K562 (cell line): Measurements from ENCODE around the gene IQSEC3. TPM values are rescaled to one million over a fixed set of nuclear protein-coding genes. Genes with fewer than 3 reads are reported as not detected.
A peak's percentile ranks its signal among the peaks of the same experiment; 100 is the strongest.

ENCODE experiments used
- ATAC-seq: fragments of 200-7000 bp; cut with Tn5 transposase; 3 replicates; pipeline ENCODE4 v1.9.1; 2020; ENCODE audit warnings: moderate library complexity
- BruUV-seq: library from RNA; stranded (reverse); fragments of 400-500 nt; replicated peaks from 2 replicates; lab custom pipeline; 2021; lab: Mats Ljungman, UMichigan
- CTCF ChIA-PET: fragments of 300-600 bp; formaldehyde crosslinking; extraction: SDS; loops from one replicate; lab custom pipeline; 2021; ENCODE audit warnings: low intra/inter-chr PET ratio; lab: Yijun Ruan, JAX
- POLR2A ChIA-PET: fragments of 300-600, 350-650 bp; sonication (Branson Sonifier 250); formaldehyde crosslinking; extraction: SDS; loops from one replicate; lab custom pipeline; 2021; ENCODE audit warnings: antibody characterized with exemption, inconsistent platforms; lab: Yijun Ruan, JAX
- DNase-seq, 4 experiments: peaks; one replicate each; pipeline versions ENCODE4 v3.0.0 to v3.0.0-alpha.2; 2011 to 2018; ENCODE audit warnings: low spot score in 3 of 4, mixed read lengths in 3 of 4; ENCODE audit errors: extremely low read depth in 1 of 4
- FAIRE-seq: peaks from 2 replicates; lab custom pipeline; 2011; peaks lifted over from hg19 to GRCh38; lab: Jason Lieb, UNC
- H2AFZ ChIP-seq: 2 replicates; pipeline ENCODE4 v1.6.0; 2011; ENCODE audit warnings: low read depth, low read length, control low read depth, inconsistent platforms
- H3K27ac ChIP-seq: fragments of 200-600 bp; 3 replicates; pipeline ENCODE4 v1.8.0; 2011; ENCODE audit warnings: low read depth, mild to moderate bottlenecking, control low read depth, inconsistent platforms, low read length, moderate library complexity, mixed read lengths; ENCODE audit errors: extremely low read depth
- H3K27me3 ChIP-seq, 2 experiments: fragments of 300-600 bp in 1 of 2; 2 replicates in 1 of 2; 3 replicates in 1 of 2; pipeline versions ENCODE4 v1.6.0 to v1.8.0; 2011; ENCODE audit warnings: inconsistent platforms in 2 of 2, low read length in 2 of 2, mild to moderate bottlenecking in 1 of 2, mixed read lengths in 1 of 2, moderate library complexity in 1 of 2; ENCODE audit not compliant: control insufficient read depth in 2 of 2, insufficient read depth in 2 of 2
- H3K36me3 ChIP-seq: fragments of 300-600 bp; 3 replicates; pipeline ENCODE4 v1.8.0; 2011; ENCODE audit warnings: mild to moderate bottlenecking, low read length, inconsistent platforms; ENCODE audit not compliant: control insufficient read depth, insufficient read depth
- H3K4me1 ChIP-seq, 2 experiments: fragments of 200-600 bp in 1 of 2; replicated peaks in 1 of 2; 2 replicates in 1 of 2; 3 replicates in 1 of 2; pipeline versions ENCODE4 v1.5.1 to v1.8.0; 2011; ENCODE audit warnings: inconsistent platforms in 2 of 2, low read length in 2 of 2, mild to moderate bottlenecking in 1 of 2, mixed read lengths in 1 of 2, moderate library complexity in 1 of 2; ENCODE audit not compliant: control insufficient read depth in 2 of 2, insufficient read depth in 2 of 2
- H3K4me2 ChIP-seq: 2 replicates; pipeline ENCODE4 v1.6.1; 2011; ENCODE audit warnings: low read length, control low read depth, inconsistent platforms, mixed read lengths; ENCODE audit not compliant: insufficient read depth
- H3K4me3 ChIP-seq: fragments of 200-600 bp; sonication (generic), shearing (Covaris generic); 2 replicates; pipeline ENCODE4 v1.5.1; 2016; ENCODE audit warnings: control low read depth, inconsistent platforms
- H3K79me2 ChIP-seq: fragments of 200-600 bp; 3 replicates; pipeline ENCODE4 v1.8.0; 2011; ENCODE audit warnings: low read length, inconsistent platforms; ENCODE audit not compliant: control insufficient read depth, insufficient read depth
- H3K9ac ChIP-seq, 2 experiments: 2 replicates each; pipeline versions ENCODE4 v1.6.0 to v1.6.1; 2011; ENCODE audit warnings: low read depth in 2 of 2, low read length in 2 of 2, control low read depth in 1 of 2, inconsistent platforms in 1 of 2, mild to moderate bottlenecking in 1 of 2, mixed read lengths in 1 of 2; ENCODE audit not compliant: insufficient read depth in 1 of 2
- H3K9me1 ChIP-seq: one replicate; pipeline ENCODE4 v1.6.0; 2011; ENCODE audit warnings: inconsistent platforms, mild to moderate bottlenecking, low read length, moderate library complexity; ENCODE audit not compliant: control insufficient read depth, insufficient read depth
- H3K9me3 ChIP-seq: replicated peaks from 2 replicates; pipeline ENCODE4 v1.5.1; 2011; ENCODE audit warnings: low read depth, low read length, inconsistent platforms; ENCODE audit not compliant: control insufficient read depth, insufficient read depth
- H4K20me1 ChIP-seq: replicated peaks from 2 replicates; pipeline ENCODE4 v1.6.1; 2011; ENCODE audit warnings: low read length, inconsistent platforms, mixed read lengths; ENCODE audit not compliant: control insufficient read depth, insufficient read depth
- HMBOX1 ChIP-seq: sonication (generic); IDR thresholded peaks from 2 replicates; pipeline ENCODE4 v1.6.1; 2016
- PRMT5 ChIP-seq: sonication (generic); formaldehyde crosslinking; IDR thresholded peaks from 2 replicates; pipeline ENCODE4 v1.5.0; 2020; ENCODE audit warnings: missing genetic modification reagents
- SIN3B ChIP-seq: fragments of 450-650 bp; IDR thresholded peaks from 2 replicates; pipeline ENCODE4 v1.6.1; 2017; ENCODE audit warnings: low read depth, mild to moderate bottlenecking, moderate library complexity
- TAL1 ChIP-seq: fragments of 450-650 bp; IDR thresholded peaks from 2 replicates; pipeline ENCODE4 v1.6.1; 2016; ENCODE audit warnings: mild to moderate bottlenecking
- TEAD4 ChIP-seq, 2 experiments: sonication (generic) in 1 of 2; formaldehyde crosslinking in 1 of 2; IDR thresholded peaks; 2 replicates each; pipeline versions ENCODE4 v1.6.1 to v1.8.0; 2012 to 2022; ENCODE audit warnings: borderline replicate concordance in 1 of 2, inconsistent platforms in 1 of 2, low read length in 1 of 2, mild to moderate bottlenecking in 1 of 2, missing genetic modification reagents in 1 of 2
- ZNF316 ChIP-seq: fragments of 450-650 bp; IDR thresholded peaks from 2 replicates; pipeline ENCODE4 v1.6.1; 2016
- ZNF589 ChIP-seq: fragments of 200-800 bp; sonication (Bioruptor generic); IDR thresholded peaks from 2 replicates; pipeline ENCODE4 v1.6.1; 2016; ENCODE audit warnings: low read depth, missing genetic modification characterization, missing compliant biosample characterization
- WGBS: fragments of 100-300 bp; shearing (Covaris generic); methylation state at CpG from one replicate; pipeline ENCODE4 v1.1.6; 2016; ENCODE audit warnings: low coverage, mixed read lengths; ENCODE audit not compliant: insufficient coverage; ENCODE audit errors: missing lambda C conversion rate; 5-methylcytosine and 5-hydroxymethylcytosine counted together
- in situ Hi-C: fragments of 300-500 bp; cut with MboI; formaldehyde crosslinking; loops from 4 replicates; pipeline ENCODE4 v1.15.0; 2018; ENCODE audit warnings: inconsistent platforms, mixed read lengths
- intact Hi-C: fragments of 100-400 bp; cut with micrococcal nuclease; formaldehyde crosslinking; loops from 2 replicates; pipeline ENCODE4 v1.14.2; 2022
- polyA plus RNA-seq, 8 experiments: library from polyadenylated mRNA; depleted of rRNA in 4 of 8; stranded (reverse) in 5 of 8; unstranded in 3 of 8; fragments of >200 nt; fragmentation: Nextera tagmentation in 2 of 8; fragmentation: Illumina TruSeq in 1 of 8; extraction: Ambion mirVana in 2 of 8; extraction: Trizol in 1 of 8; gene quantifications; 2 replicates each; pipeline versions ENCODE4 v1.2.1 to v1.2.3, GENCODE V29; 2011 to 2014; ENCODE audit warnings: inconsistent platforms in 1 of 8, missing spikeins in 1 of 8
- total RNA-seq, 7 experiments: library from RNA; depleted of rRNA in 6 of 7; stranded (reverse); fragments of >200 nt in 6 of 7; fragmentation: Illumina TruSeq in 2 of 7; extraction: Trizol in 2 of 7; gene quantifications; 2 replicates each; pipeline versions ENCODE4 v1.2.1 to v1.2.3, GENCODE V29; 2011 to 2021; ENCODE audit warnings: low replicate concordance in 1 of 7
- TF ChIP-seq, protein P1 (sequence below): fragments of 250-450 bp; sonication (Bioruptor Pico); IDR thresholded peaks from 2 replicates; pipeline ENCODE4 v1.8.0; 2022; ENCODE audit warnings: inconsistent platforms
- TF ChIP-seq, protein P2 (sequence below), 3 experiments: fragments of 200-800 bp in 1 of 3; fragments of 250-450 bp in 1 of 3; fragments of 450-650 bp in 1 of 3; sonication (Bioruptor Pico) in 1 of 3; sonication (Bioruptor generic) in 1 of 3; formaldehyde crosslinking in 1 of 3; IDR thresholded peaks; 2 replicates each; pipeline versions ENCODE4 v1.6.1 to v1.8.0; 2016 to 2022; ENCODE audit warnings: mild to moderate bottlenecking in 2 of 3, missing genetic modification characterization in 2 of 3, missing compliant biosample characterization in 1 of 3, moderate library complexity in 1 of 3

IQSEC3 gene
- total and polyA plus RNA-seq, 9 of the 15 experiments (the other 6 are each of a cell fraction or from before 2014, with no cell fraction given), result under 0.01 to 0.25 (median 0.08) TPM; not detected in 3

- no peaks in the 10 kb centered on the region for H3K36me3 ChIP-seq
- H3K4me2 ChIP-seq, result peak overlapping the region; percentile 18; the same call in 1 of the 2 replicates
- 21% methylated on average over 7 of the region's 11 CpGs for WGBS
- H3K9me1 ChIP-seq, result no peaks in the 10 kb centered on the region
- FAIRE-seq, result peak; percentile 78
- no peak; the same call in 1 of the 3 replicates for ATAC-seq
- H3K27me3 ChIP-seq, result no peaks in the 10 kb centered on the region
- no peak overlapping the region for H3K27ac ChIP-seq
- DNase-seq, result peak in 2 of 4 experiments; percentile 35 to 38
- BruUV-seq, result no TSS peak
- intact Hi-C loops, result no loop called here
- H3K79me2 ChIP-seq, result no peaks in the 10 kb centered on the region
- no peaks in the 10 kb centered on the region for H3K9me3 ChIP-seq
- peak overlapping the region; percentile 84 for H2AFZ ChIP-seq
- in situ Hi-C loops, result no loop called here
- ChIA-PET POLR2A (no interaction called here), CTCF (no interaction called here)
- H3K9ac ChIP-seq, result no peak overlapping the region
- H3K4me3 ChIP-seq, result no peak overlapping the region
- peaks cover 11 to 44% of the 10 kb centered on the region in 2 experiments; a peak in 4 of 5 replicates for H3K4me1 ChIP-seq
- H4K20me1 ChIP-seq, result no peaks in the 10 kb centered on the region; the same call in 1 of the 2 replicates
- 0 out of 2 replicates have a peak, but pooled peaks have one; percentile 13 for TF ChIP-seq TEAD4 (IDR thresholded peaks at IDR 0.05; ENCODE audit: low read length)
- no peak for TF ChIP-seq TEAD4 (CRISPR knock-in tag; IDR thresholded peaks at IDR 0.05; ENCODE audit: borderline replicate concordance)
- TF ChIP-seq PRMT5 (CRISPR knock-in tag), result no peak
- peak; percentile 58 for TF ChIP-seq ZNF316
- TF ChIP-seq, protein P1, sequence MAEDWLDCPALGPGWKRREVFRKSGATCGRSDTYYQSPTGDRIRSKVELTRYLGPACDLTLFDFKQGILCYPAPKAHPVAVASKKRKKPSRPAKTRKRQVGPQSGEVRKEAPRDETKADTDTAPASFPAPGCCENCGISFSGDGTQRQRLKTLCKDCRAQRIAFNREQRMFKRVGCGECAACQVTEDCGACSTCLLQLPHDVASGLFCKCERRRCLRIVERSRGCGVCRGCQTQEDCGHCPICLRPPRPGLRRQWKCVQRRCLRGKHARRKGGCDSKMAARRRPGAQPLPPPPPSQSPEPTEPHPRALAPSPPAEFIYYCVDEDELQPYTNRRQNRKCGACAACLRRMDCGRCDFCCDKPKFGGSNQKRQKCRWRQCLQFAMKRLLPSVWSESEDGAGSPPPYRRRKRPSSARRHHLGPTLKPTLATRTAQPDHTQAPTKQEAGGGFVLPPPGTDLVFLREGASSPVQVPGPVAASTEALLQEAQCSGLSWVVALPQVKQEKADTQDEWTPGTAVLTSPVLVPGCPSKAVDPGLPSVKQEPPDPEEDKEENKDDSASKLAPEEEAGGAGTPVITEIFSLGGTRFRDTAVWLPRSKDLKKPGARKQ (CRISPR knock-in tag), result no peak
- 0 out of 2 replicates have a peak, but pooled peaks have one; percentile 27 for TF ChIP-seq ZNF589 (CRISPR knock-in tag)
- TF ChIP-seq SIN3B, result no peak
- TF ChIP-seq, protein P2, sequence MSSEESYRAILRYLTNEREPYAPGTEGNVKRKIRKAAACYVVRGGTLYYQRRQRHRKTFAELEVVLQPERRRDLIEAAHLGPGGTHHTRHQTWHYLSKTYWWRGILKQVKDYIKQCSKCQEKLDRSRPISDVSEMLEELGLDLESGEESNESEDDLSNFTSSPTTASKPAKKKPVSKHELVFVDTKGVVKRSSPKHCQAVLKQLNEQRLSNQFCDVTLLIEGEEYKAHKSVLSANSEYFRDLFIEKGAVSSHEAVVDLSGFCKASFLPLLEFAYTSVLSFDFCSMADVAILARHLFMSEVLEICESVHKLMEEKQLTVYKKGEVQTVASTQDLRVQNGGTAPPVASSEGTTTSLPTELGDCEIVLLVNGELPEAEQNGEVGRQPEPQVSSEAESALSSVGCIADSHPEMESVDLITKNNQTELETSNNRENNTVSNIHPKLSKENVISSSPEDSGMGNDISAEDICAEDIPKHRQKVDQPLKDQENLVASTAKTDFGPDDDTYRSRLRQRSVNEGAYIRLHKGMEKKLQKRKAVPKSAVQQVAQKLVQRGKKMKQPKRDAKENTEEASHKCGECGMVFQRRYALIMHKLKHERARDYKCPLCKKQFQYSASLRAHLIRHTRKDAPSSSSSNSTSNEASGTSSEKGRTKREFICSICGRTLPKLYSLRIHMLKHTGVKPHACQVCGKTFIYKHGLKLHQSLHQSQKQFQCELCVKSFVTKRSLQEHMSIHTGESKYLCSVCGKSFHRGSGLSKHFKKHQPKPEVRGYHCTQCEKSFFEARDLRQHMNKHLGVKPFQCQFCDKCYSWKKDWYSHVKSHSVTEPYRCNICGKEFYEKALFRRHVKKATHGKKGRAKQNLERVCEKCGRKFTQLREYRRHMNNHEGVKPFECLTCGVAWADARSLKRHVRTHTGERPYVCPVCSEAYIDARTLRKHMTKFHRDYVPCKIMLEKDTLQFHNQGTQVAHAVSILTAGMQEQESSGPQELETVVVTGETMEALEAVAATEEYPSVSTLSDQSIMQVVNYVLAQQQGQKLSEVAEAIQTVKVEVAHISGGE (CRISPR knock-in tag; IDR thresholded peaks at IDR 0.05), result no peak
- TF ChIP-seq HMBOX1, result peak; percentile 86
- peak; percentile 15; the same call in 1 of the 2 replicates for TF ChIP-seq TAL1
These were observed 45.3 kb downstream of the IQSEC3 start for GRCh38 chr12:111699-112493.
